ENCODE measurements around the gene SP5. TPM values are rescaled to one million over a fixed set of nuclear protein-coding genes. Genes with fewer than 3 reads are reported as not detected.

Gene SP5
- total RNA-seq, 1 experiment from 2014 or later, result 1.7 TPM

- TF ChIP-seq E2F1 (CRISPR knock-in tag; IDR thresholded peaks at IDR 0.05) (peak; percentile 100), NR2C2 (CRISPR knock-in tag; IDR thresholded peaks at IDR 0.05) (peak; percentile 95), TEAD4 (CRISPR knock-in tag; IDR thresholded peaks at IDR 0.05) (peak; percentile 99), AFF4 (CRISPR knock-in tag; IDR thresholded peaks at IDR 0.05; ENCODE audit: borderline replicate concordance) (peak; percentile 99), FOXP4 (CRISPR knock-in tag; IDR thresholded peaks at IDR 0.05) (peak; percentile 100), PRDM15 (CRISPR knock-in tag; IDR thresholded peaks at IDR 0.05) (peak; percentile 81), TP53 (CRISPR knock-in tag; IDR thresholded peaks at IDR 0.05) (peak; percentile 100), ZNF416 (CRISPR knock-in tag; IDR thresholded peaks at IDR 0.05) (no peak), ATF2 (CRISPR knock-in tag; IDR thresholded peaks at IDR 0.05; ENCODE audit: borderline replicate concordance, low read depth) (peak; percentile 99; the same call in 1 of the 2 replicates), ZNF532 (CRISPR knock-in tag; IDR thresholded peaks at IDR 0.05; ENCODE audit: borderline replicate concordance) (no peak), ZSCAN18 (CRISPR knock-in tag; IDR thresholded peaks at IDR 0.05) (no peak), ELF4 (CRISPR knock-in tag; IDR thresholded peaks at IDR 0.05; ENCODE audit: low read depth) (peak; percentile 99)
Measured at GRCh38 chr2:170716851-170717598, 1.9 kb downstream of the SP5 start (continued).

Measured in WTC11 (cell line).